Fibroblast of gingiva (primary cell): ENCODE results near the gene RNU1-4.
"Not testable (repeated sequence)": the region's sequence is repeated elsewhere in the genome, so short reads cannot be mapped to it uniquely, and the experiment has no call there.

Experiments
- DNase-seq: peaks from one replicate; pipeline ENCODE4 v3.0.0-alpha.2; 2011; ENCODE audit warnings: low read depth

The RNU1-4 gene

GRCh38 chr1:16709659-16710087 is 30.6 kb upstream of the RNU1-4 start:
- not testable (repeated sequence) for DNase-seq

GRCh38 chr1:16710618-16711017 is 29.7 kb upstream of the RNU1-4 start:
- DNase-seq = not testable (repeated sequence)

- DNase-seq = not testable (repeated sequence)
Measured at GRCh38 chr1:16712131-16712530, 28.2 kb upstream of the RNU1-4 start.

- DNase-seq = not testable (repeated sequence)
Measured at GRCh38 chr1:16712582-16712981, 27.7 kb upstream of the RNU1-4 start.

- DNase-seq = not testable (repeated sequence)
Measured at GRCh38 chr1:16712984-16713383, 27.3 kb upstream of the RNU1-4 start.

- not testable (repeated sequence) for DNase-seq
Measured at GRCh38 chr1:16713480-16713879, 26.8 kb upstream of the RNU1-4 start.

- no peak for DNase-seq
Measured at GRCh38 chr1:16716691-16717335, 23.5 kb upstream of the RNU1-4 start.

- DNase-seq = no peak
Measured at GRCh38 chr1:16717336-16718098, 22.8 kb upstream of the RNU1-4 start.

GRCh38 chr1:16718099-16718907 is 22.0 kb upstream of the RNU1-4 start:
- DNase-seq = not testable (repeated sequence)

GRCh38 chr1:16718908-16719533 is 21.3 kb upstream of the RNU1-4 start:
- DNase-seq = no peak

- DNase-seq = no peak
Measured at GRCh38 chr1:16719571-16720350, 20.6 kb upstream of the RNU1-4 start.

GRCh38 chr1:16720351-16721223 is 19.7 kb upstream of the RNU1-4 start:
- no peak for DNase-seq

- no peak for DNase-seq
Measured at GRCh38 chr1:16721871-16722641, 18.3 kb upstream of the RNU1-4 start.

- no peak for DNase-seq
Measured at GRCh38 chr1:16724718-16725438, 15.4 kb upstream of the RNU1-4 start.

GRCh38 chr1:16725439-16726245 is 14.7 kb upstream of the RNU1-4 start:
- DNase-seq = not testable (repeated sequence)

- DNase-seq = peak; percentile 67
Measured at GRCh38 chr1:16727190-16728111, 12.9 kb upstream of the RNU1-4 start.
